ENCODE results near the gene MAPRE2. TPM values are rescaled to one million over a fixed set of nuclear protein-coding genes. Genes with fewer than 3 reads are reported as not detected.

Gene MAPRE2
- total RNA-seq, 6 donors from 2014 or later, result 21.2 to 35.5 (median 27.8) TPM

GRCh38 chr18:35158728-35159450 lies 117.7 kb downstream of the MAPRE2 start:
- no peak overlapping the region for H3K4me3 ChIP-seq
- H3K9me3 ChIP-seq, result no peaks in the 10 kb centered on the region
- WGBS, 2 donors, result 63 to 65% methylated on average over 5 of the region's 5 CpGs
- H3K27ac ChIP-seq, result no peak overlapping the region
- ATAC-seq (ENCODE audit: low FRiP score in 2 of 2), result peak in 1 of 2 donors; percentile 31
- H3K27me3 ChIP-seq, result no peaks in the 10 kb centered on the region
- no peaks in the 10 kb centered on the region for H3K36me3 ChIP-seq
- DNase-seq, result no peak
- TF ChIP-seq POLR2A (IDR thresholded peaks at IDR 0.05), result no peak
- TF ChIP-seq EP300 (IDR thresholded peaks at IDR 0.05), result no peak
- TF ChIP-seq POLR2AphosphoS5 (IDR thresholded peaks at IDR 0.05), result no peak
- no peak for TF ChIP-seq CTCF (IDR thresholded peaks at IDR 0.05)
- H3K4me1 ChIP-seq, result peaks cover 0 to 5% (median 0%) of the 10 kb centered on the region in 4 donors

- peaks cover 0 to 5% (median 0%) of the 10 kb centered on the region in 4 donors for H3K4me1 ChIP-seq
- H3K4me3 ChIP-seq, result no peak overlapping the region
- ATAC-seq (ENCODE audit: low FRiP score in 2 of 2) (no peak), DNase-seq (no peak)
- TF ChIP-seq CTCF (IDR thresholded peaks at IDR 0.05) (no peak), POLR2A (IDR thresholded peaks at IDR 0.05) (no peak), POLR2AphosphoS5 (IDR thresholded peaks at IDR 0.05) (no peak)
- no peaks in the 10 kb centered on the region for H3K27me3 ChIP-seq
- no peaks in the 10 kb centered on the region for H3K9me3 ChIP-seq
- WGBS, 2 donors, result 86 to 90% methylated on average over 3 of the region's 3 CpGs
- H3K27ac ChIP-seq, result no peak overlapping the region
- H3K36me3 ChIP-seq, result no peaks in the 10 kb centered on the region
Measured at GRCh38 chr18:35159782-35160181, 118.6 kb downstream of the MAPRE2 start.

GRCh38 chr18:35161485-35161884 lies 120.3 kb downstream of the MAPRE2 start:
- WGBS, 2 donors, result 84 to 88% methylated on average over 2 of the region's 2 CpGs

GRCh38 chr18:35161934-35162333 lies 120.7 kb downstream of the MAPRE2 start:
- no peak for ATAC-seq (ENCODE audit: low FRiP score in 2 of 2)

More at GRCh38 chr18:35161485-35161884, 120.3 kb downstream of the MAPRE2 start:
- no peak for ATAC-seq (ENCODE audit: low FRiP score in 2 of 2)
- H3K4me3 ChIP-seq, result no peak overlapping the region
- no peaks in the 10 kb centered on the region for H3K27me3 ChIP-seq
- no peak for TF ChIP-seq POLR2A (IDR thresholded peaks at IDR 0.05)
- no peak for TF ChIP-seq CTCF (IDR thresholded peaks at IDR 0.05)
- no peak for TF ChIP-seq POLR2AphosphoS5 (IDR thresholded peaks at IDR 0.05)
- TF ChIP-seq EP300 (IDR thresholded peaks at IDR 0.05), result no peak
- no peak overlapping the region for H3K27ac ChIP-seq
- no peaks in the 10 kb centered on the region for H3K36me3 ChIP-seq
- no peak for DNase-seq
- no peaks in the 10 kb centered on the region for H3K9me3 ChIP-seq
- H3K4me1 ChIP-seq, result no peaks in the 10 kb centered on the region

More at GRCh38 chr18:35161934-35162333, 120.7 kb downstream of the MAPRE2 start:
- TF ChIP-seq EP300 (IDR thresholded peaks at IDR 0.05), result no peak
- no peak for TF ChIP-seq POLR2AphosphoS5 (IDR thresholded peaks at IDR 0.05)
- TF ChIP-seq POLR2A (IDR thresholded peaks at IDR 0.05), result no peak
- TF ChIP-seq CTCF (IDR thresholded peaks at IDR 0.05), result no peak
- no peak overlapping the region for H3K27ac ChIP-seq
- no peak for DNase-seq
- H3K4me3 ChIP-seq, result no peak overlapping the region
- no peaks in the 10 kb centered on the region for H3K27me3 ChIP-seq
- no peaks in the 10 kb centered on the region for H3K4me1 ChIP-seq
- WGBS, 2 donors, result 83 to 84% methylated on average over 3 of the region's 3 CpGs
- H3K36me3 ChIP-seq, result no peaks in the 10 kb centered on the region
- no peaks in the 10 kb centered on the region for H3K9me3 ChIP-seq

Data from upper lobe of left lung (tissue), 6 donors.